ENCODE measurements around the gene EFNA4.

The EFNA4 gene

GRCh38 chr1:155063550-155064110 lies at the start of gene EFNA4:
Gene EFNA4 (plus strand): TSS chr1:155063740. CDS start chr1:155063824, 84 bp downstream.
- H3K4me3 Mint-ChIP-seq, result peak within 1 kb of the TSS; percentile 81
- ATAC-seq (replicated peaks; ENCODE audit: extremely low read depth, poor library complexity, severe bottlenecking) (peak; percentile 82), DNase-seq (ENCODE audit: low spot score in 2 of 2) (peak; percentile 65 to 66)
- peaks cover 37% of the 10 kb centered on the region for H3K4me1 Mint-ChIP-seq
- H3K36me3 Mint-ChIP-seq (ENCODE audit: insufficient read depth), result peaks cover 15% of the 10 kb centered on the region
- H3K9me3 Mint-ChIP-seq, result no peaks in the 10 kb centered on the region
- peak within 1 kb of the TSS; percentile 79 for H3K27ac Mint-ChIP-seq (ENCODE audit: low read depth)
- H3K27me3 Mint-ChIP-seq, result no peaks in the 10 kb centered on the region

GRCh38 chr1:155014709-155015508 lies 48.6 kb upstream of the EFNA4 start:
- Mint-ChIP-seq H3K9me3 (no peaks in the 10 kb centered on the region), H3K36me3 (ENCODE audit: insufficient read depth) (peaks cover 10% of the 10 kb centered on the region), H3K4me1 (peaks cover 62% of the 10 kb centered on the region), H3K4me3 (no peak overlapping the region), H3K27me3 (no peaks in the 10 kb centered on the region), H3K27ac (ENCODE audit: low read depth) (no peak overlapping the region)
- DNase-seq (ENCODE audit: low spot score in 2 of 2) (no peak), ATAC-seq (replicated peaks; ENCODE audit: extremely low read depth, poor library complexity, severe bottlenecking) (no peak)

GRCh38 chr1:155015527-155016230 lies 47.9 kb upstream of the EFNA4 start:
- H3K27ac Mint-ChIP-seq (ENCODE audit: low read depth), result no peak overlapping the region
- ATAC-seq (replicated peaks; ENCODE audit: extremely low read depth, poor library complexity, severe bottlenecking) (no peak), DNase-seq (ENCODE audit: low spot score in 2 of 2) (no peak)
- peaks cover 10% of the 10 kb centered on the region for H3K36me3 Mint-ChIP-seq (ENCODE audit: insufficient read depth)
- peak overlapping the region; percentile 56 for H3K4me3 Mint-ChIP-seq
- no peaks in the 10 kb centered on the region for H3K27me3 Mint-ChIP-seq
- peaks cover 59% of the 10 kb centered on the region for H3K4me1 Mint-ChIP-seq
- H3K9me3 Mint-ChIP-seq, result no peaks in the 10 kb centered on the region

- Mint-ChIP-seq H3K4me1 (peaks cover 59% of the 10 kb centered on the region), H3K36me3 (ENCODE audit: insufficient read depth) (peaks cover 10% of the 10 kb centered on the region), H3K4me3 (peak overlapping the region; percentile 56), H3K9me3 (no peaks in the 10 kb centered on the region), H3K27me3 (no peaks in the 10 kb centered on the region), H3K27ac (ENCODE audit: low read depth) (no peak overlapping the region)
- DNase-seq (ENCODE audit: low spot score in 2 of 2) (no peak), ATAC-seq (replicated peaks; ENCODE audit: extremely low read depth, poor library complexity, severe bottlenecking) (no peak)
Observed at GRCh38 chr1:155016231-155016831, 47.2 kb upstream of the EFNA4 start.

- peaks cover 55% of the 10 kb centered on the region for H3K4me1 Mint-ChIP-seq
- H3K4me3 Mint-ChIP-seq, result peak overlapping the region; percentile 56
- ATAC-seq (replicated peaks; ENCODE audit: extremely low read depth, poor library complexity, severe bottlenecking), result peak; percentile 99
- H3K9me3 Mint-ChIP-seq, result no peaks in the 10 kb centered on the region
- peak; percentile 78 to 84 for DNase-seq (ENCODE audit: low spot score in 2 of 2)
- no peak overlapping the region for H3K27ac Mint-ChIP-seq (ENCODE audit: low read depth)
- no peaks in the 10 kb centered on the region for H3K27me3 Mint-ChIP-seq
- peaks cover 10% of the 10 kb centered on the region for H3K36me3 Mint-ChIP-seq (ENCODE audit: insufficient read depth)
Observed at GRCh38 chr1:155017041-155017945, 46.2 kb upstream of the EFNA4 start.

GRCh38 chr1:155017946-155018316 lies 45.6 kb upstream of the EFNA4 start:
- H3K36me3 Mint-ChIP-seq (ENCODE audit: insufficient read depth), result peaks cover 10% of the 10 kb centered on the region
- H3K4me1 Mint-ChIP-seq, result peaks cover 48% of the 10 kb centered on the region

GRCh38 chr1:155018617-155019348 lies 44.8 kb upstream of the EFNA4 start:
- H3K9me3 Mint-ChIP-seq, result no peaks in the 10 kb centered on the region
- ATAC-seq (replicated peaks; ENCODE audit: extremely low read depth, poor library complexity, severe bottlenecking) (no peak), DNase-seq (ENCODE audit: low spot score in 2 of 2) (no peak)
- peak overlapping the region; percentile 87 for H3K27ac Mint-ChIP-seq (ENCODE audit: low read depth)
- peaks cover 10% of the 10 kb centered on the region for H3K36me3 Mint-ChIP-seq (ENCODE audit: insufficient read depth)
- H3K4me1 Mint-ChIP-seq, result peaks cover 40% of the 10 kb centered on the region
- H3K27me3 Mint-ChIP-seq, result no peaks in the 10 kb centered on the region
- H3K4me3 Mint-ChIP-seq, result no peak overlapping the region

More at GRCh38 chr1:155017946-155018316, 45.6 kb upstream of the EFNA4 start:
- Mint-ChIP-seq H3K27me3 (no peaks in the 10 kb centered on the region), H3K9me3 (no peaks in the 10 kb centered on the region), H3K27ac (ENCODE audit: low read depth) (no peak overlapping the region), H3K4me3 (peak overlapping the region; percentile 56)
- no peak for ATAC-seq (replicated peaks; ENCODE audit: extremely low read depth, poor library complexity, severe bottlenecking)
- no peak for DNase-seq (ENCODE audit: low spot score in 2 of 2)

GRCh38 chr1:155019377-155020245 lies 43.9 kb upstream of the EFNA4 start:
- peaks cover 34% of the 10 kb centered on the region for H3K4me1 Mint-ChIP-seq
- peak overlapping the region; percentile 87 for H3K27ac Mint-ChIP-seq (ENCODE audit: low read depth)
- H3K9me3 Mint-ChIP-seq, result no peaks in the 10 kb centered on the region
- ATAC-seq (replicated peaks; ENCODE audit: extremely low read depth, poor library complexity, severe bottlenecking) (no peak), DNase-seq (ENCODE audit: low spot score in 2 of 2) (no peak)
- no peaks in the 10 kb centered on the region for H3K27me3 Mint-ChIP-seq
- H3K4me3 Mint-ChIP-seq, result no peak overlapping the region
- H3K36me3 Mint-ChIP-seq (ENCODE audit: insufficient read depth), result peaks cover 10% of the 10 kb centered on the region

GRCh38 chr1:155022136-155022926 lies 41.2 kb upstream of the EFNA4 start:
- peaks cover 18% of the 10 kb centered on the region for H3K4me1 Mint-ChIP-seq
- H3K27ac Mint-ChIP-seq (ENCODE audit: low read depth), result peak overlapping the region; percentile 63
- no peak for DNase-seq (ENCODE audit: low spot score in 2 of 2)
- H3K4me3 Mint-ChIP-seq, result no peak overlapping the region
- H3K9me3 Mint-ChIP-seq, result no peaks in the 10 kb centered on the region
- H3K36me3 Mint-ChIP-seq (ENCODE audit: insufficient read depth), result no peaks in the 10 kb centered on the region
- H3K27me3 Mint-ChIP-seq, result no peaks in the 10 kb centered on the region
- no peak for ATAC-seq (replicated peaks; ENCODE audit: extremely low read depth, poor library complexity, severe bottlenecking)

- H3K27me3 Mint-ChIP-seq, result no peaks in the 10 kb centered on the region
- H3K36me3 Mint-ChIP-seq (ENCODE audit: insufficient read depth), result no peaks in the 10 kb centered on the region
- peaks cover 15% of the 10 kb centered on the region for H3K4me1 Mint-ChIP-seq
- H3K27ac Mint-ChIP-seq (ENCODE audit: low read depth), result no peak overlapping the region
- no peak overlapping the region for H3K4me3 Mint-ChIP-seq
- DNase-seq (ENCODE audit: low spot score in 2 of 2) (no peak), ATAC-seq (replicated peaks; ENCODE audit: extremely low read depth, poor library complexity, severe bottlenecking) (no peak)
- H3K9me3 Mint-ChIP-seq, result no peaks in the 10 kb centered on the region
Observed at GRCh38 chr1:155022927-155023236, 40.7 kb upstream of the EFNA4 start.

All from central memory CD8-positive, alpha-beta T cell (primary cell).